ENCODE measurements around the gene ZGRF1.
"Not testable (repeated sequence)": the region's sequence is repeated elsewhere in the genome, so short reads cannot be mapped to it uniquely, and the experiment has no call there.

Gene ZGRF1

GRCh38 chr4:112633477-112634235, 3.1 kb downstream of the ZGRF1 start:
- no peak for DNase-seq

GRCh38 chr4:112626228-112626627, 10.5 kb downstream of the ZGRF1 start:
- DNase-seq: no peak

GRCh38 chr4:112616984-112617383, 19.7 kb downstream of the ZGRF1 start:
- no peak for DNase-seq

GRCh38 chr4:112612814-112613213, 23.9 kb downstream of the ZGRF1 start:
- DNase-seq: not testable (repeated sequence)

- DNase-seq: no peak
These were observed 32.1 kb downstream of the ZGRF1 start for GRCh38 chr4:112604589-112604988.

- DNase-seq: no peak
These were observed 41.7 kb downstream of the ZGRF1 start for GRCh38 chr4:112594993-112595392.

- DNase-seq: no peak
These were observed 43.1 kb downstream of the ZGRF1 start for GRCh38 chr4:112593438-112594133.

GRCh38 chr4:112592717-112593116, 44.0 kb downstream of the ZGRF1 start:
- DNase-seq: no peak

- no peak for DNase-seq
These were observed 45.1 kb downstream of the ZGRF1 start for GRCh38 chr4:112591593-112591992.

GRCh38 chr4:112589206-112589605, 47.5 kb downstream of the ZGRF1 start:
- no peak for DNase-seq

GRCh38 chr4:112585977-112586736, 50.6 kb downstream of the ZGRF1 start:
- DNase-seq: no peak

GRCh38 chr4:112567536-112567935, 69.2 kb downstream of the ZGRF1 start:
- no peak for DNase-seq

- DNase-seq: no peak
These were observed 71.9 kb downstream of the ZGRF1 start for GRCh38 chr4:112564706-112565270.

- no peak for DNase-seq
These were observed 73.1 kb downstream of the ZGRF1 start for GRCh38 chr4:112563431-112564200.

- no peak for DNase-seq
These were observed 74.3 kb downstream of the ZGRF1 start for GRCh38 chr4:112562254-112562879.

GRCh38 chr4:112560084-112560483, 76.6 kb downstream of the ZGRF1 start:
- DNase-seq: no peak

GRCh38 chr4:112559053-112559452, 77.7 kb downstream of the ZGRF1 start:
- DNase-seq: no peak

GRCh38 chr4:112557676-112558411, 78.9 kb downstream of the ZGRF1 start:
- DNase-seq: no peak

- not testable (repeated sequence) for DNase-seq
These were observed 82.4 kb downstream of the ZGRF1 start for GRCh38 chr4:112554271-112554670.

GRCh38 chr4:112552668-112553067, 84.0 kb downstream of the ZGRF1 start:
- no peak for DNase-seq

GRCh38 chr4:112550728-112551127, 86.0 kb downstream of the ZGRF1 start:
- DNase-seq: no peak

Data from GOT3 (cell line).